Gastrocnemius medialis (tissue), 4 donors: Measurements from ENCODE around the gene RIPK3.

Source experiments
- CTCF ChIP-seq, 5 experiments: fragments of 450-650 bp in 3 of 5; fragments of 200-600 bp in 2 of 5; sonication (generic) in 2 of 5; IDR thresholded peaks in 4 of 5; conservative IDR thresholded peaks in 1 of 5; 1 replicate in 4 of 5; 2 replicates in 1 of 5; pipeline ENCODE4 v1.5.1; 2016 to 2019; ENCODE audit warnings: antibody characterized with exemption in 5 of 5, mild to moderate bottlenecking in 3 of 5, moderate library complexity in 3 of 5
- POLR2A ChIP-seq, 2 donors: fragments of 450-650 bp; IDR thresholded peaks; one replicate each; pipeline ENCODE4 v1.6.1; 2017; ENCODE audit warnings: antibody characterized with exemption in 2 of 2, mild to moderate bottlenecking in 2 of 2, moderate library complexity in 2 of 2

- no peak for TF ChIP-seq CTCF (IDR thresholded peaks at IDR 0.05 in 4 of 5, conservative IDR thresholded peaks at IDR 0.05 in 1 of 5)
- no peak for TF ChIP-seq POLR2A (IDR thresholded peaks at IDR 0.05)
Observed at GRCh38 chr14:24376448-24377070, 36.8 kb upstream of the RIPK3 start.
